BLaER1 treated with 17β-estradiol and CSF1 and Interleukin-3, amounts not matched to agents 10 nM and 100 nM (cell line): ENCODE data around the gene UGT1A10.

Source experiments
- H3K27ac ChIP-seq, 11 experiments: shearing (Covaris generic); formaldehyde crosslinking; 2 replicates each; pipeline ENCODE4 v1.8.1; 2022
- H3K27me3 ChIP-seq, 11 experiments: shearing (Covaris generic); formaldehyde crosslinking; 2 replicates each; pipeline ENCODE4 v1.8.1; 2022
- H3K36me3 ChIP-seq, 11 experiments: shearing (Covaris generic); formaldehyde crosslinking; 2 replicates each; pipeline ENCODE4 v1.8.1; 2022
- H3K4me1 ChIP-seq, 10 experiments: shearing (Covaris generic); formaldehyde crosslinking; 2 replicates each; pipeline ENCODE4 v1.8.1; 2022
- H3K4me2 ChIP-seq, 11 experiments: shearing (Covaris generic); formaldehyde crosslinking; 2 replicates each; pipeline ENCODE4 v1.8.1; 2022
- H3K4me3 ChIP-seq, 10 experiments: shearing (Covaris generic); formaldehyde crosslinking; 2 replicates each; pipeline ENCODE4 v1.8.1; 2022
- H3K9ac ChIP-seq, 11 experiments: shearing (Covaris generic); formaldehyde crosslinking; 2 replicates each; pipeline ENCODE4 v1.8.1; 2022
- H3K9me3 ChIP-seq, 11 experiments: shearing (Covaris generic); formaldehyde crosslinking; replicated peaks in 1 of 11; 2 replicates each; pipeline ENCODE4 v1.8.1; 2022
- H4K20me1 ChIP-seq, 11 experiments: shearing (Covaris generic); formaldehyde crosslinking; 2 replicates each; pipeline ENCODE4 v1.8.1; 2022
- Cebpa-rat ChIP-seq, 11 experiments: shearing (Covaris generic); IDR thresholded peaks; 2 replicates each; pipeline ENCODE4 v1.8.1; 2022

The UGT1A10 gene

DNA sequence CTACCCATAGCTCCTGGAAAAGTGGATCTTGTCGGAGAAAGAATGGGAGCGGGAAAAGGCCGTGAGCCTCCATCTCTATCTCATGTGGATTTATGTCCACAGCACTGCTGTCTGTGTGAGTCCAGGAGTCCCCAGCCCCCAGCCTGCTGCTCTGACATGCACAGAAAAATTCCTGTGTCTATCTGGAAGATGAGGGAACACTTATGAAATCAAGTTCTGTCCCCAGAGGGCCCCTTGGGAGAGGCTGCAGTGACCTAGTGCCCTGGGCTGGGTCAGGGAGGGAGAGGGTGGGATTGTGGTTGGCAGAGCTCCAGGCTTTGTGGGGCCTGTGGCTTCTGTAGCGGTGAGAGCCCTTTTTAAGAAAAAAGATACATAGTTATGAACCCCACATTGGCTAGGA is 180.5 kb downstream of the UGT1A10 start:
- Histone ChIP-seq H3K27ac (no peak overlapping the region), H3K27me3 (no peaks in the 10 kb centered on the region), H3K4me3 (no peak overlapping the region), H3K4me2 (peak overlapping the region in 10 of 11 experiments; percentile 27 to 77 (median 66); a peak in 19 of 22 replicates), H3K9ac (peak overlapping the region in 1 of 11 experiments; percentile 4; a peak in 1 of 22 replicates), H3K9me3 (no peaks in the 10 kb centered on the region), H3K36me3 (no peaks in the 10 kb centered on the region), H4K20me1 (no peaks in the 10 kb centered on the region; a peak in 1 of 22 replicates), H3K4me1 (peaks cover 5 to 25% (median 20%) of the 10 kb centered on the region in 10 experiments; a peak in 19 of 20 replicates)
- TF ChIP-seq Cebpa-rat (IDR thresholded peaks at IDR 0.05) = no peak

GRCh38 chr2:233817361-233817911 is 181.2 kb downstream of the UGT1A10 start:
- Histone ChIP-seq H3K27ac (peak overlapping the region in 1 of 11 experiments; percentile 45; a peak in 2 of 22 replicates), H3K9ac (peak overlapping the region in 3 of 11 experiments; percentile 20 to 47 (median 28); a peak in 2 of 22 replicates)

DNA sequence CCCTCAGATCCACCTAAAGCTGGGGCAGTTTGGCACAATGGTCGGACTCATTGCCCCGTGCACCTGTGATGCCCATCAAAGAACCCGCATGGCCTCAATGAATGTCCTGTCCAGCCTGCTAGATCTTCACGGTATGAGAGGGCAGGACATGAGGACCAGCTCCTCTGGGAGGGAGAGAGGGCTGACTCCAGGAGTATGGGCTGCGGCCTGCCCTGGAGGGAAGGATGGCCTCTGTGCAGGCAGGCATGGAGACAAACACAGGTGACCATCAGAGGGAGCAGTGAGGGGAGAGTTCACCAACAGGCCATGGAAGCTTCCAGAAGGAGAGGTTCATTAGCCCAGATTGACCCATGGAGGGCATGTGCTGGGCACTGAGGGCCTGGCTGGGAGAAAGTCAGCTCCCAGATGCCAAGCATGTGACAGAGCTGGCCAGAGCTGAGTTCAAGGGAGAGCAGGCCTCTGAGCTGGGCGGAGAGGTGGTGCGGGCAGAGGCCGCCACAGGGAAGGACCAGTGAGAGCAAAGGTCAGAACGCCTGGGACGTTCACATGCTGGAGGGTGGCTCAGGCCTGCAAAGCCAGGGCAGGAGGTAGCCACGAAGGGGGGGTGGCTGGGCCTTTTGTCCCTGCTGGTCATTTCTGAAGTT is 181.9 kb downstream of the UGT1A10 start:
- H3K9me3 ChIP-seq = no peaks in the 10 kb centered on the region
- no peaks in the 10 kb centered on the region; a peak in 1 of 22 replicates for H4K20me1 ChIP-seq
- H3K36me3 ChIP-seq = no peaks in the 10 kb centered on the region
- no peaks in the 10 kb centered on the region for H3K27me3 ChIP-seq
- peaks cover 13 to 38% (median 28%) of the 10 kb centered on the region in 10 experiments for H3K4me1 ChIP-seq
- no peak for TF ChIP-seq Cebpa-rat (IDR thresholded peaks at IDR 0.05)
- H3K4me3 ChIP-seq = no peak overlapping the region
- peak overlapping the region in 3 of 11 experiments; percentile 20 to 47 (median 28); a peak in 2 of 22 replicates for H3K9ac ChIP-seq
- peak overlapping the region in 10 of 11 experiments; percentile 55 to 77 (median 66); a peak in 18 of 22 replicates for H3K4me2 ChIP-seq
- peak overlapping the region in 1 of 11 experiments; percentile 45; a peak in 1 of 22 replicates for H3K27ac ChIP-seq

More at GRCh38 chr2:233817361-233817911, 181.2 kb downstream of the UGT1A10 start:
- Histone ChIP-seq H3K36me3 (no peaks in the 10 kb centered on the region), H4K20me1 (no peaks in the 10 kb centered on the region; a peak in 1 of 22 replicates), H3K4me3 (no peak overlapping the region), H3K27me3 (no peaks in the 10 kb centered on the region), H3K9me3 (no peaks in the 10 kb centered on the region), H3K4me1 (peaks cover 6 to 31% (median 21%) of the 10 kb centered on the region in 10 experiments; a peak in 19 of 20 replicates), H3K4me2 (peak overlapping the region; percentile 27 to 77 (median 64))
- no peak for TF ChIP-seq Cebpa-rat (IDR thresholded peaks at IDR 0.05)

DNA sequence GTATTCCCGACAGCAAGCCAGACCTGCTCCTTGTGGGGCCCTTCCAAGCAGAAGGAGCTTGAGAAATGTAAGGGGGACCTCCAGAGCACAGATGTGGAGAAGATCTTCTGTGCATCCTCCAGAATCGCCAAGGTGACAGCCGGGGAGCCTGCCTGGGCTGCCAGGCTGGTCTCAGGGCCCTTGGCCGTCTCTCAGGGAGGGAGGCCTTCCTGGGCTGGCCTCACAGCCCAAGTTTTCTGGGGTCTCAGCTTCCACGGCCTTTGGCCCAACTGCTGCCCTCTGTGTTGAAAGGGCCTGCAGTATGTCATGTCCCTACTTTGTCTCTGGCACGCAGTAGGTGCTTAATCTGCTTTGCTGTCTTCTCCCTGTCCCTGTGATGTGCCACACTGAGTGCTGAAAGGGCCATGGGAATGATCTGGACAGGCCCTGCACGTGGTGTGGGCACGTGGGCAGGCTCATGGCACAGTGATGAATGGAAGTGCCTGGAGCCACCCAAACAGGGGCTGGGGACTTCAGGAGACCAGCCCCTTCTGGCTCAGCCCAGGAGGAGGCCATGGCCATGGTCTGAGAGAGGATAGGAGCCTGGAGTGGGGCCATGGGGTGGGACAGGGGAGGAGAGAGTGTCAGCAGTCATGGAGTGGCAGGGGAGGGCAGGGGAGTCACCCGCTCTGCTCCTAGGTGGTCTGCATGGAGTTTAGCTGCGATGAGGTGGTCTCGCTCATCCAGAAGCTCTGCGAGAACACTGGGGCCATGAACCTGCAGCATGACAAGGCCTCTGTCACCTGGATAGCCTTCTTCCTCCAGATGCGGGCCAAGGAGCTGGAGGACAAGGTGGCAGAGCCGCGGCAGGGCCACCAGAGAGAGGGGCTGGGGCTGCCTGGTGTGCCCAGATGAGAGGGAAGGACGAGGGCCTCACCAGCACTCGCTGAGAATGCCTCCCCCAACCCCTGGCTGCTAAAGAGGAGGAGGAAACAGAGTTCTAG is 182.7 kb downstream of the UGT1A10 start:
- no peaks in the 10 kb centered on the region for H3K36me3 ChIP-seq
- H3K4me1 ChIP-seq = peaks cover 19 to 46% (median 36%) of the 10 kb centered on the region in 10 experiments
- H3K9ac ChIP-seq = no peak overlapping the region
- H3K4me2 ChIP-seq = no peak overlapping the region; a peak in 1 of 22 replicates
- no peaks in the 10 kb centered on the region for H3K27me3 ChIP-seq
- no peak overlapping the region for H3K27ac ChIP-seq
- no peaks in the 10 kb centered on the region; a peak in 1 of 22 replicates for H4K20me1 ChIP-seq
- no peaks in the 10 kb centered on the region for H3K9me3 ChIP-seq
- TF ChIP-seq Cebpa-rat (IDR thresholded peaks at IDR 0.05) = no peak
- no peak overlapping the region for H3K4me3 ChIP-seq

- H3K36me3 ChIP-seq = no peaks in the 10 kb centered on the region
- no peak overlapping the region for H3K4me3 ChIP-seq
- H3K27me3 ChIP-seq = no peaks in the 10 kb centered on the region
- no peak overlapping the region for H3K27ac ChIP-seq
- H3K4me2 ChIP-seq = no peak overlapping the region
- H4K20me1 ChIP-seq = no peaks in the 10 kb centered on the region; a peak in 1 of 22 replicates
- H3K9ac ChIP-seq = no peak overlapping the region
- no peaks in the 10 kb centered on the region for H3K9me3 ChIP-seq
- no peak for TF ChIP-seq Cebpa-rat (IDR thresholded peaks at IDR 0.05)
- peaks cover 19 to 51% (median 41%) of the 10 kb centered on the region in 10 experiments for H3K4me1 ChIP-seq
Measured at GRCh38 chr2:233819884-233820773, 183.9 kb downstream of the UGT1A10 start.

DNA sequence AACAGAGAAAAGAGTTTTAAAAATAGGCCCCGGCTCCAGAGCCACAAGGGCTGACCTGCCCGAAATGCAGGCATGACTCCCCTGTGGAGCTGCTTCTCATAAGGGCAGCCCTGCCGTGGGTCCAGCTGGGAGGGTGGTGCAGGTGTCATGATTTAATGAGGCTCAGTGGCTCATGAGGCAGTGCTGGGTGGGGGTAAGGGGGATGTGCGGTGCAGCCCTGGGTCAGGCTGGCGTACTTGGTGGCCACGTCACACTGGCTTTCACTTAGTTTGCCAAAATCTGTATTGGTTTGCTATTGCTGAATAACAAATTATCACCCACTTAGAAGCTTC is 184.5 kb downstream of the UGT1A10 start:
- Histone ChIP-seq H3K27ac (no peak overlapping the region), H3K9ac (no peak overlapping the region)

DNA sequence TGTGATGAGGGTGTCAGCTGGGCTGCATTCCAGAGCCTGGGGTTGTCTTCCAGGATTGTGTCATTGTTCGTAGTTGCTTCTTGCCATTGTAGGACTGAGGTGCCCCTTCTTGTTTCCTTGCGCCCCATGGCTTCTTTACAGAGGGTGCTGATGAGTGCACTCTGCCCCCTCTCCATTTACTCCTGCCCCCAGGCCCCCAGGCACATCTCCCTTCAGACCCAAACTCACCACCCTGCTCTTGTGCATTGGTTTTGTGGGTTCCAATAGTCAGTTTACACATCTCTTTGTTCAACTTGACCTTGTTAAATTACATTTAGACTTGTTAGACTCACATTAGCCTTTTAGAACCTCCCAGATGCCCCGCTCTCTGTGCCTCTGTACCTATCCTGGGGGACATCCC is 184.9 kb downstream of the UGT1A10 start:
- H3K36me3 ChIP-seq = no peaks in the 10 kb centered on the region
- H3K9me3 ChIP-seq = peaks cover 0 to 3% (median 1%) of the 10 kb centered on the region in 11 experiments; a peak in 5 of 22 replicates
- H3K4me3 ChIP-seq = no peak overlapping the region
- TF ChIP-seq Cebpa-rat (IDR thresholded peaks at IDR 0.05) = no peak
- H3K27me3 ChIP-seq = no peaks in the 10 kb centered on the region
- H3K4me2 ChIP-seq = no peak overlapping the region
- no peak overlapping the region for H3K27ac ChIP-seq
- H3K4me1 ChIP-seq = peaks cover 19 to 51% (median 41%) of the 10 kb centered on the region in 10 experiments
- H4K20me1 ChIP-seq = no peaks in the 10 kb centered on the region; a peak in 1 of 22 replicates
- H3K9ac ChIP-seq = no peak overlapping the region

More for the DNA sequence above, 184.5 kb downstream of the UGT1A10 start:
- no peaks in the 10 kb centered on the region for H3K36me3 ChIP-seq
- peaks cover 19 to 51% (median 41%) of the 10 kb centered on the region in 10 experiments for H3K4me1 ChIP-seq
- no peaks in the 10 kb centered on the region for H3K27me3 ChIP-seq
- no peak overlapping the region for H3K4me2 ChIP-seq
- TF ChIP-seq Cebpa-rat (IDR thresholded peaks at IDR 0.05) = no peak
- H3K4me3 ChIP-seq = no peak overlapping the region
- H4K20me1 ChIP-seq = no peaks in the 10 kb centered on the region; a peak in 1 of 22 replicates
- H3K9me3 ChIP-seq = no peaks in the 10 kb centered on the region

DNA sequence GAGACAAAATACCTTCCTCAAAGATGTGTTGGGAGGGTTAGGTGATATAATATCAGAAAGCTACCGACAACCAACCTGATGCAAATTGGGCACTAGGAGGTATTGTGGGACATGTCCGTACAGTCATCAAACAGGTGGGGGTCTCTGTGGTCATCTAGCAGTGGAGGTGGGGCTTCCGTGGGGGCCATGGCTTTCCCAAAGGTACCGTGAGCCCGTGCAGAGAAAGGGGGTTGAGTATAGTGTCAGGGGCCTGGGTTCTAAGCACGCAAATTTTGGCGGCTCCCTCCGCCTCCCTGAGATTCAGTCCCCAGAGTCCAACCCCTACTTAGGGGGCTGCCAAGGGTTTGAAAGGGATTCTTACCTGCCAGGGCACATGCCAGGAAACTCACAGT is 185.5 kb downstream of the UGT1A10 start:
- no peaks in the 10 kb centered on the region for H3K27me3 ChIP-seq
- H3K9ac ChIP-seq = no peak overlapping the region
- TF ChIP-seq Cebpa-rat (IDR thresholded peaks at IDR 0.05) = no peak
- H4K20me1 ChIP-seq = no peaks in the 10 kb centered on the region; a peak in 1 of 22 replicates
- H3K4me2 ChIP-seq = no peak overlapping the region
- no peaks in the 10 kb centered on the region for H3K36me3 ChIP-seq
- H3K4me3 ChIP-seq = no peak overlapping the region
- no peak overlapping the region for H3K27ac ChIP-seq
- H3K4me1 ChIP-seq = peaks cover 19 to 46% (median 36%) of the 10 kb centered on the region in 10 experiments
- H3K9me3 ChIP-seq = peaks cover 0 to 7% (median 6%) of the 10 kb centered on the region in 11 experiments; a peak in 8 of 22 replicates
